ENCODE data around the gene HDAC9. TPM values are rescaled to one million over a fixed set of nuclear protein-coding genes. Genes with fewer than 3 reads are reported as not detected.

HDAC9 gene
- total RNA-seq, 1 experiment from 2014 or later: 7.7 TPM

DNA sequence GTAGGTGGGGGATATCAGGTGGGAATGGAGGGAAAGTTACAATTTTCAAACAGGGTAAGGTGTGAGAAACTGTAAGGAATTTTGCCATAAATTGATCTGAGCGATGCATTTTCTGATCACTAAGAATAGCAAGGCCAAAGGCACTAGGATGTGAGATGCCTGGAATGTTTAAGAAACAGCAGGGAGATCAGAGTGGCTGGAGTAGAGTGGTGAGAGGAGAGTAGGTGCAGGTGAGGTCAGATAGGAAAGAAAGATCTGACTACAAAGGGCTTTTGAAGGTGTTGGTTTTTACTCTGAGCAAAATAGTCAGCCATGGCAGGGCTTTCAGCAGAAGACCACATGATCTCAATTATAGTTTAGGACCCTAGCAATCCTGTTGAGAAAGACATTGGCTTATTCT, 55.0 kb downstream of the HDAC9 start:
- H3T11ph ChIP-seq (ENCODE audit: low read length): no peak overlapping the region
- TF ChIP-seq, protein P1, sequence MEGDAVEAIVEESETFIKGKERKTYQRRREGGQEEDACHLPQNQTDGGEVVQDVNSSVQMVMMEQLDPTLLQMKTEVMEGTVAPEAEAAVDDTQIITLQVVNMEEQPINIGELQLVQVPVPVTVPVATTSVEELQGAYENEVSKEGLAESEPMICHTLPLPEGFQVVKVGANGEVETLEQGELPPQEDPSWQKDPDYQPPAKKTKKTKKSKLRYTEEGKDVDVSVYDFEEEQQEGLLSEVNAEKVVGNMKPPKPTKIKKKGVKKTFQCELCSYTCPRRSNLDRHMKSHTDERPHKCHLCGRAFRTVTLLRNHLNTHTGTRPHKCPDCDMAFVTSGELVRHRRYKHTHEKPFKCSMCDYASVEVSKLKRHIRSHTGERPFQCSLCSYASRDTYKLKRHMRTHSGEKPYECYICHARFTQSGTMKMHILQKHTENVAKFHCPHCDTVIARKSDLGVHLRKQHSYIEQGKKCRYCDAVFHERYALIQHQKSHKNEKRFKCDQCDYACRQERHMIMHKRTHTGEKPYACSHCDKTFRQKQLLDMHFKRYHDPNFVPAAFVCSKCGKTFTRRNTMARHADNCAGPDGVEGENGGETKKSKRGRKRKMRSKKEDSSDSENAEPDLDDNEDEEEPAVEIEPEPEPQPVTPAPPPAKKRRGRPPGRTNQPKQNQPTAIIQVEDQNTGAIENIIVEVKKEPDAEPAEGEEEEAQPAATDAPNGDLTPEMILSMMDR (conservative IDR thresholded peaks at IDR 0.05): no peak
- no peak overlapping the region for H3K4me2 ChIP-seq (ENCODE audit: insufficient read depth, insufficient read length, low read length)
- no peak overlapping the region for H3K4ac ChIP-seq (ENCODE audit: low read depth, low read length)
- Mint-ChIP-seq H3K27ac (peak overlapping the region in 1 of 3 experiments; percentile 36; a peak in 1 of 7 replicates), H3K4me3 (no peak overlapping the region), H3K9me3 (no peaks in the 10 kb centered on the region), H3K27me3 (ENCODE audit: low read depth) (no peaks in the 10 kb centered on the region), H3K4me1 (peaks cover 5 to 11% of the 10 kb centered on the region in 2 experiments), H3K36me3 (ENCODE audit: insufficient read depth in 1 of 3, low read depth in 3 of 3) (no peaks in the 10 kb centered on the region; a peak in 1 of 7 replicates)
- H3K79me2 ChIP-seq (ENCODE audit: insufficient read depth, low read length): no peaks in the 10 kb centered on the region
- H3K18ac ChIP-seq (ENCODE audit: insufficient read length, low read depth, low read length): no peak overlapping the region
- H2AFZ ChIP-seq (ENCODE audit: low read length): no peak overlapping the region
- H4K20me1 ChIP-seq (ENCODE audit: control insufficient read depth, insufficient read depth, insufficient read length): no peaks in the 10 kb centered on the region
- H2BK120ac ChIP-seq (ENCODE audit: low read depth, low read length, poor library complexity, severe bottlenecking): no peak overlapping the region
- WGBS (ENCODE audit: extremely low coverage, insufficient read length, low lambda C conversion rate): no CpG with 5 or more reads among the region's 1 CpG
- no peak for DNase-seq
- no peaks in the 10 kb centered on the region for H3K23me2 ChIP-seq (ENCODE audit: insufficient read length, low read depth, low read length, poor library complexity, severe bottlenecking)
- no peak overlapping the region for H3K56ac ChIP-seq (ENCODE audit: insufficient read length, low read depth, low read length)
- peaks cover 3% of the 10 kb centered on the region; the same call in 1 of the 2 replicates for H3K4me1 ChIP-seq (ENCODE audit: insufficient read depth, low read length)
- H4K8ac ChIP-seq (replicated peaks; ENCODE audit: insufficient read length, low read depth, low read length): no peak overlapping the region
- no peak overlapping the region for H2BK20ac ChIP-seq (ENCODE audit: low read depth, low read length, poor library complexity, severe bottlenecking)
- no peak overlapping the region for H3K14ac ChIP-seq (ENCODE audit: insufficient read depth, low read length)
- no peak overlapping the region for H3K9ac ChIP-seq (ENCODE audit: extremely low read depth, insufficient read length, low read length)
- no peak overlapping the region for H3K27ac ChIP-seq (ENCODE audit: insufficient read length, low read depth, low read length)
- H3K27me3 ChIP-seq (ENCODE audit: insufficient read depth, low read length): no peaks in the 10 kb centered on the region
- H3K23ac ChIP-seq (ENCODE audit: insufficient read length, low read depth, low read length): no peak overlapping the region
- no peak overlapping the region for H2BK5ac ChIP-seq (ENCODE audit: insufficient read length, low read length)
- H3K79me1 ChIP-seq (ENCODE audit: insufficient read depth, low read depth, low read length, poor library complexity, severe bottlenecking): no peaks in the 10 kb centered on the region
- no peak overlapping the region for H2AK5ac ChIP-seq (ENCODE audit: insufficient read length, low read length)
- no peak overlapping the region for H4K91ac ChIP-seq (ENCODE audit: insufficient read length, low read depth, low read length)
- H4K5ac ChIP-seq (ENCODE audit: insufficient read length, low read depth, low read length): no peak overlapping the region
- no peak overlapping the region for H2BK12ac ChIP-seq (ENCODE audit: insufficient read length, low read depth, low read length)
- H2BK15ac ChIP-seq (ENCODE audit: low read depth, low read length): no peak overlapping the region
- H3K9me3 ChIP-seq (ENCODE audit: control insufficient read depth, low read depth, low read length): no peaks in the 10 kb centered on the region

All from H9 (cell line).